Measurements from ENCODE around the gene ZNF343.

GRCh38 chr20:2516399-2516798, 7.7 kb upstream of the ZNF343 start:
- no peak for TF ChIP-seq POLR2A (IDR thresholded peaks at IDR 0.05; ENCODE audit: extremely low read depth, insufficient read length)
- TF ChIP-seq CTCF (IDR thresholded peaks at IDR 0.05; ENCODE audit: low read depth, low read length): no peak
- TF ChIP-seq MYC (IDR thresholded peaks at IDR 0.05; ENCODE audit: low read depth, low read length): no peak
- TF ChIP-seq MAX (IDR thresholded peaks at IDR 0.05; ENCODE audit: low read depth, low read length): no peak

Measured in NB4 (cell line).